WTC11 (cell line): ENCODE data around the gene AADAC. TPM values are rescaled to one million over a fixed set of nuclear protein-coding genes. Genes with fewer than 3 reads are reported as not detected.

ENCODE experiments used
- ATAC-seq: fragments of 200-7000 bp; cut with Tn5 transposase; 2 replicates; pipeline ENCODE4 v1.10.0; 2021; ENCODE audit warnings: mild to moderate bottlenecking, moderate library complexity
- CTCF ChIA-PET: fragments of 300-600 bp; sonication (Branson Sonifier 250); formaldehyde crosslinking; loops from one replicate; lab custom pipeline; 2021; ENCODE audit warnings: antibody characterized with exemption; lab: Charles Lee
- POLR2A ChIA-PET: fragments of 350-600 bp; sonication (Branson Sonifier 250); formaldehyde crosslinking; loops from one replicate; lab custom pipeline; 2021; ENCODE audit warnings: antibody characterized with exemption; lab: Charles Lee
- DNase-seq: peaks from one replicate; pipeline ENCODE4 v3.0.0; 2021; ENCODE audit warnings: low spot score
- H3K27ac Mint-ChIP-seq: 2 replicates; pipeline ENCODE4 v1.8.0; 2021; ENCODE audit warnings: mixed read lengths
- H3K27me3 Mint-ChIP-seq: 2 replicates; pipeline ENCODE4 v1.8.0; 2021; ENCODE audit warnings: low read depth, mild to moderate bottlenecking, moderate library complexity, mixed read lengths
- H3K36me3 Mint-ChIP-seq: 2 replicates; pipeline ENCODE4 v1.8.0; 2021; ENCODE audit warnings: mixed read lengths
- H3K4me1 Mint-ChIP-seq: 2 replicates; pipeline ENCODE4 v1.8.0; 2022; ENCODE audit warnings: mixed read lengths
- H3K4me3 Mint-ChIP-seq: 2 replicates; pipeline ENCODE4 v1.8.0; 2021; ENCODE audit warnings: mild to moderate bottlenecking, moderate library complexity, mixed read lengths
- H3K9me3 Mint-ChIP-seq: 2 replicates; pipeline ENCODE4 v1.8.0; 2021; ENCODE audit warnings: mixed read lengths
- ATF3 ChIP-seq: sonication (generic); formaldehyde crosslinking; conservative IDR thresholded peaks from 2 replicates; pipeline ENCODE4 v1.8.1; 2022; ENCODE audit warnings: mild to moderate bottlenecking, missing genetic modification reagents
- CBFB ChIP-seq: sonication (generic); formaldehyde crosslinking; IDR thresholded peaks from 2 replicates; pipeline ENCODE4 v1.8.1; 2022; ENCODE audit warnings: mild to moderate bottlenecking, low read depth, missing genetic modification reagents
- CDX4 ChIP-seq: fragments of 250-450 bp; sonication (Bioruptor Pico); IDR thresholded peaks from 2 replicates; pipeline ENCODE4 v1.9.0; 2021; ENCODE audit warnings: moderate library complexity, mild to moderate bottlenecking, inconsistent platforms, borderline replicate concordance
- CREM ChIP-seq: sonication (generic); formaldehyde crosslinking; IDR thresholded peaks from 2 replicates; pipeline ENCODE4 v1.8.1; 2022; ENCODE audit warnings: mild to moderate bottlenecking, missing genetic modification reagents, moderate library complexity
- ETV6 ChIP-seq: sonication (generic); formaldehyde crosslinking; IDR thresholded peaks from 2 replicates; pipeline ENCODE4 v1.8.1; 2022; ENCODE audit warnings: mild to moderate bottlenecking, missing genetic modification reagents
- GABPB1 ChIP-seq: sonication (generic); formaldehyde crosslinking; IDR thresholded peaks from 2 replicates; pipeline ENCODE4 v1.8.1; 2023; ENCODE audit warnings: mild to moderate bottlenecking, missing genetic modification reagents
- GTF2I ChIP-seq: fragments of 250-450 bp; sonication (Bioruptor Pico); conservative IDR thresholded peaks from 2 replicates; pipeline ENCODE4 v1.4.0; 2021; ENCODE audit warnings: mild to moderate bottlenecking
- HMGA2 ChIP-seq: fragments of 250-450 bp; sonication (Bioruptor Pico); IDR thresholded peaks from 2 replicates; pipeline ENCODE4 v1.4.0; 2021; ENCODE audit warnings: mild to moderate bottlenecking, moderate library complexity
- IRF2 ChIP-seq: sonication (generic); formaldehyde crosslinking; IDR thresholded peaks from 2 replicates; pipeline ENCODE4 v1.8.0; 2022; ENCODE audit warnings: low read depth, missing genetic modification reagents, borderline replicate concordance
- NFATC4 ChIP-seq: fragments of 250-450 bp; sonication (Bioruptor Pico); IDR thresholded peaks from 2 replicates; pipeline ENCODE4 v1.9.0; 2021; ENCODE audit warnings: mild to moderate bottlenecking
- NR1H2 ChIP-seq: sonication (generic); formaldehyde crosslinking; IDR thresholded peaks from 2 replicates; pipeline ENCODE4 v1.9.0; 2021; ENCODE audit warnings: mild to moderate bottlenecking, moderate library complexity, missing genetic modification reagents
- RORB ChIP-seq: fragments of 250-450 bp; sonication (Bioruptor Pico); IDR thresholded peaks from 2 replicates; pipeline ENCODE4 v1.9.0; 2021; ENCODE audit warnings: mild to moderate bottlenecking
- TCF7 ChIP-seq: sonication (generic); formaldehyde crosslinking; IDR thresholded peaks from 2 replicates; pipeline ENCODE4 v1.8.0; 2022; ENCODE audit warnings: mild to moderate bottlenecking, low read depth, missing genetic modification reagents, moderate library complexity
- TP53 ChIP-seq: sonication (generic); formaldehyde crosslinking; IDR thresholded peaks from 2 replicates; pipeline ENCODE4 v1.8.1; 2023; ENCODE audit warnings: mild to moderate bottlenecking, missing genetic modification reagents
- ZMAT4 ChIP-seq: fragments of 250-450 bp; sonication (Bioruptor Pico); IDR thresholded peaks from 2 replicates; pipeline ENCODE4 v1.9.0; 2021; ENCODE audit warnings: mild to moderate bottlenecking
- ZNF219 ChIP-seq: sonication (generic); formaldehyde crosslinking; IDR thresholded peaks from 2 replicates; pipeline ENCODE4 v1.8.0; 2023; ENCODE audit warnings: missing genetic modification reagents, mild to moderate bottlenecking, borderline replicate concordance
- ZNF396 ChIP-seq: fragments of 250-450 bp; sonication (Bioruptor Pico); IDR thresholded peaks from 2 replicates; pipeline ENCODE4 v1.8.0; 2021; ENCODE audit warnings: mild to moderate bottlenecking, moderate library complexity, borderline replicate concordance
- ZNF423 ChIP-seq: fragments of 250-450 bp; sonication (Bioruptor Pico); IDR thresholded peaks from 2 replicates; pipeline ENCODE4 v2.1.2; 2022; ENCODE audit warnings: mild to moderate bottlenecking, moderate library complexity
- total RNA-seq: library from RNA; stranded (reverse); gene quantifications from 3 replicates; pipeline ENCODE4 v1.2.3, GENCODE V29; 2021
- TF ChIP-seq, protein P1 (sequence below): sonication (generic); formaldehyde crosslinking; IDR thresholded peaks from 2 replicates; pipeline ENCODE4 v1.8.1; 2022; ENCODE audit warnings: low read depth, missing genetic modification reagents, borderline replicate concordance
- TF ChIP-seq, protein P2 (sequence below): sonication (generic); formaldehyde crosslinking; IDR thresholded peaks from 2 replicates; pipeline ENCODE4 v1.8.1; 2022; ENCODE audit warnings: low read depth, mild to moderate bottlenecking, moderate library complexity, missing genetic modification reagents, borderline replicate concordance
- TF ChIP-seq, protein P3 (sequence below): sonication (generic); formaldehyde crosslinking; IDR thresholded peaks from 2 replicates; pipeline ENCODE4 v1.8.0; 2023; ENCODE audit warnings: missing genetic modification reagents

The AADAC gene
- total RNA-seq, 1 experiment from 2014 or later, result 0.11 TPM

GRCh38 chr3:151816091-151816604 lies 2.2 kb downstream of the AADAC start:
- Mint-ChIP-seq H3K27me3 (no peaks in the 10 kb centered on the region), H3K27ac (no peak overlapping the region), H3K4me1 (peaks cover 27% of the 10 kb centered on the region), H3K36me3 (no peaks in the 10 kb centered on the region), H3K9me3 (no peaks in the 10 kb centered on the region), H3K4me3 (no peak overlapping the region)
- CTCF ChIA-PET, result no interaction called here
- ATAC-seq, result peak; percentile 73
- no peak for DNase-seq
- TF ChIP-seq GABPB1, result 0 out of 2 replicates have a peak, but pooled peaks have one; percentile 33
- no peak for TF ChIP-seq TCF7 (CRISPR knock-in tag)
- POLR2A ChIA-PET, result no interaction called here

- TF ChIP-seq NR1H2 (CRISPR knock-in tag), result no peak
- TF ChIP-seq ETV6, result no peak
- TF ChIP-seq, protein P1, sequence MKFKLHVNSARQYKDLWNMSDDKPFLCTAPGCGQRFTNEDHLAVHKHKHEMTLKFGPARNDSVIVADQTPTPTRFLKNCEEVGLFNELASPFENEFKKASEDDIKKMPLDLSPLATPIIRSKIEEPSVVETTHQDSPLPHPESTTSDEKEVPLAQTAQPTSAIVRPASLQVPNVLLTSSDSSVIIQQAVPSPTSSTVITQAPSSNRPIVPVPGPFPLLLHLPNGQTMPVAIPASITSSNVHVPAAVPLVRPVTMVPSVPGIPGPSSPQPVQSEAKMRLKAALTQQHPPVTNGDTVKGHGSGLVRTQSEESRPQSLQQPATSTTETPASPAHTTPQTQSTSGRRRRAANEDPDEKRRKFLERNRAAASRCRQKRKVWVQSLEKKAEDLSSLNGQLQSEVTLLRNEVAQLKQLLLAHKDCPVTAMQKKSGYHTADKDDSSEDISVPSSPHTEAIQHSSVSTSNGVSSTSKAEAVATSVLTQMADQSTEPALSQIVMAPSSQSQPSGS, result no peak
- no peak for TF ChIP-seq IRF2 (CRISPR knock-in tag)
- TF ChIP-seq RORB, result no peak
- TF ChIP-seq GTF2I (CRISPR knock-in tag), result no peak
- TF ChIP-seq TCF7 (CRISPR knock-in tag), result no peak
- no peak for TF ChIP-seq TP53 (CRISPR knock-in tag)
- TF ChIP-seq HMGA2 (CRISPR knock-in tag), result no peak
- TF ChIP-seq CBFB (CRISPR knock-in tag), result no peak
- TF ChIP-seq, protein P2, sequence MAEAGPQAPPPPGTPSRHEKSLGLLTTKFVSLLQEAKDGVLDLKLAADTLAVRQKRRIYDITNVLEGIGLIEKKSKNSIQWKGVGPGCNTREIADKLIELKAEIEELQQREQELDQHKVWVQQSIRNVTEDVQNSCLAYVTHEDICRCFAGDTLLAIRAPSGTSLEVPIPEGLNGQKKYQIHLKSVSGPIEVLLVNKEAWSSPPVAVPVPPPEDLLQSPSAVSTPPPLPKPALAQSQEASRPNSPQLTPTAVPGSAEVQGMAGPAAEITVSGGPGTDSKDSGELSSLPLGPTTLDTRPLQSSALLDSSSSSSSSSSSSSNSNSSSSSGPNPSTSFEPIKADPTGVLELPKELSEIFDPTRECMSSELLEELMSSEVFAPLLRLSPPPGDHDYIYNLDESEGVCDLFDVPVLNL (CRISPR knock-in tag), result no peak
- TF ChIP-seq ZMAT4 (CRISPR knock-in tag), result no peak
- no peak for TF ChIP-seq ZNF219 (CRISPR knock-in tag)
- no peak for TF ChIP-seq ATF3 (CRISPR knock-in tag)
- no peak for TF ChIP-seq CREM (CRISPR knock-in tag)
- TF ChIP-seq, protein P3, sequence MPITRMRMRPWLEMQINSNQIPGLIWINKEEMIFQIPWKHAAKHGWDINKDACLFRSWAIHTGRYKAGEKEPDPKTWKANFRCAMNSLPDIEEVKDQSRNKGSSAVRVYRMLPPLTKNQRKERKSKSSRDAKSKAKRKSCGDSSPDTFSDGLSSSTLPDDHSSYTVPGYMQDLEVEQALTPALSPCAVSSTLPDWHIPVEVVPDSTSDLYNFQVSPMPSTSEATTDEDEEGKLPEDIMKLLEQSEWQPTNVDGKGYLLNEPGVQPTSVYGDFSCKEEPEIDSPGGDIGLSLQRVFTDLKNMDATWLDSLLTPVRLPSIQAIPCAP (CRISPR knock-in tag), result no peak
- TF ChIP-seq NFATC4 (CRISPR knock-in tag), result no peak
- no peak for TF ChIP-seq CDX4 (CRISPR knock-in tag)
- no peak for TF ChIP-seq ZNF396 (CRISPR knock-in tag)
- no peak for TF ChIP-seq ZNF423 (CRISPR knock-in tag)
- Mint-ChIP-seq H3K27ac (no peak overlapping the region), H3K9me3 (no peaks in the 10 kb centered on the region), H3K4me3 (no peak overlapping the region), H3K36me3 (no peaks in the 10 kb centered on the region), H3K27me3 (no peaks in the 10 kb centered on the region), H3K4me1 (peaks cover 27% of the 10 kb centered on the region)
- DNase-seq (no peak), ATAC-seq (no peak)
- ChIA-PET POLR2A (no interaction called here), CTCF (interaction anchor here (0.5 kb wide), 1 partner anchor 144 kb away, joined by 7 read pairs; no protein-coding TSS in a partner anchor)
These were observed 3.6 kb downstream of the AADAC start for GRCh38 chr3:151817473-151817872.
